ENCODE results near the gene HOXB13.

Gene HOXB13

DNA sequence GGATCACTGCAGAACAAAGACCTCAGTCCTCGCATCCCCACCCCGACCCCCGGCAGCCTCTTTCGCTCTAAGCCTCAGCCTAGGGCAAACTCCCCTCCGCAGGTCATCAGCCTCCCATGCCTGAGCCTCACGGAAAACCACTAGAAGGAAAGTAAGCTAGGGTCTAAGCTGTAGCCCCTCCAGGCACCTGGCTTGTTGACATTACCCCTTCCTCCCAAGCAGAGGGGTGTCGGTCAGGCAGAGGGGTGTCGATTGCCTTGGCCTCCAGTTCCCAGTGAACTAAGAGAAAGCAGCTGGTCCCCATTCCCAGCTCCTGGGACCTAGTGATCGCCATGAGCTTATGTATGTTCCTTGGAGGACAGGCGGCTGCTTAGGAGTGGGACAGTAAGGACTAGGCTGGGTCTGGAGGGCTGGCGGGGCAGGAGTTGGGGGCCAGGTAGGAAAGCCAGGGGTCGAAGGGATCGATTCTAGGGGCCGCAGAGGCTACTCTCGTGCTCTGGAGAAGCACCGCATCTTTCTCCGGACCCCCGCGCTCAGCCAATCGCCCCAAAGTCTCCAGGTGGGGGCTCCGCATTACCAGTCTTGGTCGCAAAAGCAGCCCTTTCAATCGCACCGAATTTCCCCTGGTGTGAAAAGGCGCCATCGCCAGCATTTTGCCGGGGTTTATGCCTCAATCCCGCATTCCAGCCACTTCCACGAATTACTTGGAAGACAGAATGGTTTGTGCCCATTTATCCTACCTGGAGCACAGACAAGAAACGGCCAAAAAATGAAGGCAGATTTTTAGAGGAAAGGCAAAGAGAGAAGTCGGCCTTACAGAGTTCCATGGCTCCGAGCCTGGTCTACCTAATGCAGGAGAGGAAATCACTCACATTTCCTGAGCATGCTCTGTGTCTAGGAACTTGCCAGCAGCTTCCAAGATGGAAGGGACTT, 21.3 kb upstream of the HOXB13 start:
- Histone ChIP-seq H3K4me1 (no peaks in the 10 kb centered on the region), H3K27ac (no peak overlapping the region), H3K79me2 (no peaks in the 10 kb centered on the region), H2AFZ (no peak overlapping the region), H3K9ac (no peak overlapping the region), H3K27me3 (ENCODE audit: control insufficient read depth, insufficient read depth, low read length) (peaks cover 34% of the 10 kb centered on the region), H3K4me2 (ENCODE audit: low read length) (no peak overlapping the region), H3K9me3 (ENCODE audit: control insufficient read depth, low read length) (no peaks in the 10 kb centered on the region), H3K36me3 (ENCODE audit: control insufficient read depth, insufficient read depth, low read length) (no peaks in the 10 kb centered on the region), H3K4me3 (ENCODE audit: low read depth, low read length) (no peak overlapping the region)
- TF ChIP-seq, protein P1, sequence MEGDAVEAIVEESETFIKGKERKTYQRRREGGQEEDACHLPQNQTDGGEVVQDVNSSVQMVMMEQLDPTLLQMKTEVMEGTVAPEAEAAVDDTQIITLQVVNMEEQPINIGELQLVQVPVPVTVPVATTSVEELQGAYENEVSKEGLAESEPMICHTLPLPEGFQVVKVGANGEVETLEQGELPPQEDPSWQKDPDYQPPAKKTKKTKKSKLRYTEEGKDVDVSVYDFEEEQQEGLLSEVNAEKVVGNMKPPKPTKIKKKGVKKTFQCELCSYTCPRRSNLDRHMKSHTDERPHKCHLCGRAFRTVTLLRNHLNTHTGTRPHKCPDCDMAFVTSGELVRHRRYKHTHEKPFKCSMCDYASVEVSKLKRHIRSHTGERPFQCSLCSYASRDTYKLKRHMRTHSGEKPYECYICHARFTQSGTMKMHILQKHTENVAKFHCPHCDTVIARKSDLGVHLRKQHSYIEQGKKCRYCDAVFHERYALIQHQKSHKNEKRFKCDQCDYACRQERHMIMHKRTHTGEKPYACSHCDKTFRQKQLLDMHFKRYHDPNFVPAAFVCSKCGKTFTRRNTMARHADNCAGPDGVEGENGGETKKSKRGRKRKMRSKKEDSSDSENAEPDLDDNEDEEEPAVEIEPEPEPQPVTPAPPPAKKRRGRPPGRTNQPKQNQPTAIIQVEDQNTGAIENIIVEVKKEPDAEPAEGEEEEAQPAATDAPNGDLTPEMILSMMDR (IDR thresholded peaks at IDR 0.05) = no peak

DNA sequence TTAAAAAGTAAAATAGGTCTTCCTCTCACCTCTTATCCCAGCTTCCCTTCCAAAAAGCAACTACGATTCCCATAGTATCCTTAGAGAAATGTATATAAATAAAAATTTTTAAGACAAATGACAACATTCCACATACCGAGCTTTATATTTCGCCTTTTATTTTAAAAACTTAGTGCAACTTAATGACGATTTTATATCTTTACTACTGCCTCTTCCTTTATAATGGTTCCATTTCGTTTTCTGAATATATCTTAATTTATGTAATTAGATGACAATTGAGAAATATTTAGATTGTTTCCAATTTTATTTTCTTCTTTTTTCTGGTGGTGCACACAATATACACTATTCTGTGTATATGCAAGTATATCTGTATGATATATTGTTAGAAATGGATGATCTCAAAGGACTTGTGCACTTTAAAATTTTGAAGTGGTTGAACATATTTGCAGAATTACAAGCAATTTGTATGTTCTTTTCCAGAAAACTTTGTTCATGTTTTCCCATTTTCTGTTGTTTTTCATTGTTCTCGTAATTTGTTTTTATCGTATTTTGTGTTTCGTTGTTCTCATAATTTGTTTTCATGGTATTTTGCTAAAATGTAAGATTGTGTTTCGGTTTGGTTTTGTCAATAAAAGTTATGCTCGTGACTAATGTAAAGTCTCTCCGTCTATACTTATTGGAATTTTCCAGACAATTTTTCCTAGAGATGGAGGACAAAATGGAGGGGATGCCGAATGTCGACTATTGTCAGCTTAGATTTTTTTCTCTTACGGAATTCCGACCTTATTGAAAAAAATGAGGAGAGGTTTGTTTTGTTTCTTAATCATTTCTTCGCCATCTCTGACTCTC, 20.4 kb upstream of the HOXB13 start:
- no peak overlapping the region for H3K9ac ChIP-seq
- H3K36me3 ChIP-seq (ENCODE audit: control insufficient read depth, insufficient read depth, low read length) = no peaks in the 10 kb centered on the region
- H3K27ac ChIP-seq = no peak overlapping the region
- no peak overlapping the region for H3K4me2 ChIP-seq (ENCODE audit: low read length)
- peaks cover 34% of the 10 kb centered on the region for H3K27me3 ChIP-seq (ENCODE audit: control insufficient read depth, insufficient read depth, low read length)
- H3K4me1 ChIP-seq = no peaks in the 10 kb centered on the region
- H2AFZ ChIP-seq = no peak overlapping the region
- TF ChIP-seq, protein P1 (IDR thresholded peaks at IDR 0.05) = no peak
- no peak overlapping the region for H3K4me3 ChIP-seq (ENCODE audit: low read depth, low read length)
- no peaks in the 10 kb centered on the region for H3K79me2 ChIP-seq
- H3K9me3 ChIP-seq (ENCODE audit: control insufficient read depth, low read length) = no peaks in the 10 kb centered on the region

DNA sequence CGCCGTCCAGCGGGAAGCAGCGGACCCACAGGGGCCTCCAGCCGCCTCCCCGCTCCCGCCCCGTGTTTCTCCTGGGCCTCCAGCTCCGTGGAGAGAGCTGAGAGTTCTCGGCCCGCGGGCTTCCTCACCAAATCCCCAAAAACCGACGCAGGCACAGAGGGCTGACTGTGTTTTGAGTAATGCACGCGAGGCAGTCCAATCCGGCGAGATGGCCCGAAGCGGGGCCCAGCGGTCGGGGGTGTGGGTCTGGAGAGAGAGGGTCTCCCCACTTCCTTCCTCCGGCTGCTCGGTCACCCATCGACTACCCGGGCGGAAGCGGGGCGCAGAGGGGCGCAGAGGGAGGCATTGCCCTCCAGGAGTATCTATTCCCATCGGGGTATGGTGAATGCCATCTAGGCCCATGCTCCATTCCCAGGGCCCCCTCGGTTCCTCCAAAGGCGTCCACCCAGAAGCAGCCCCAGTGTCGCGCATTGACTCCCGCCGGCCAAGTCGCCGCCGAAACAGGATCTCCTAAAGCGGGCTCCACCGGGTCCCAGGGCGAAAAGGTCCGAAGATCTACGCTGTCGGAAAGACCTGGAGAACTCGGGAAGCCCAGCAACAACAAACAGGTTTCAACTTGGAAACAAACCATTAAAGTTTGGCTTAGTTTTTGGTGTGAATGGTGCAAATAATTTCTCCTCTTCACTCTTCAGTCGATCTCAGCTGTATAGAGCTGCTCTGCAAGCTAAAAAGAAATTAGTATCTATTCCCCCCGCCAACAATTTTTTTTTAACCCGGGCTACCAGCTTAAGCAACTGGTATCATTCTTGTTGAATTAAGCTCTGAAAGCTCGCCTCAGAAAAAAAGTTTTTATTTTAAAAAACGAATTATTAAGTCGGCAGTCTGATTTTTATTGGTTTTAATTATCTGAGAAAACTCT, 19.2 kb upstream of the HOXB13 start:
- H2AFZ ChIP-seq = no peak overlapping the region
- no peaks in the 10 kb centered on the region for H3K36me3 ChIP-seq (ENCODE audit: control insufficient read depth, insufficient read depth, low read length)
- H3K9ac ChIP-seq = no peak overlapping the region
- H3K79me2 ChIP-seq = no peaks in the 10 kb centered on the region
- H3K9me3 ChIP-seq (ENCODE audit: control insufficient read depth, low read length) = no peaks in the 10 kb centered on the region
- no peak overlapping the region for H3K4me3 ChIP-seq (ENCODE audit: low read depth, low read length)
- no peak overlapping the region for H3K27ac ChIP-seq
- no peak overlapping the region for H3K4me2 ChIP-seq (ENCODE audit: low read length)
- H3K27me3 ChIP-seq (ENCODE audit: control insufficient read depth, insufficient read depth, low read length) = peaks cover 30% of the 10 kb centered on the region
- TF ChIP-seq, protein P1 (IDR thresholded peaks at IDR 0.05) = no peak
- no peaks in the 10 kb centered on the region for H3K4me1 ChIP-seq

DNA sequence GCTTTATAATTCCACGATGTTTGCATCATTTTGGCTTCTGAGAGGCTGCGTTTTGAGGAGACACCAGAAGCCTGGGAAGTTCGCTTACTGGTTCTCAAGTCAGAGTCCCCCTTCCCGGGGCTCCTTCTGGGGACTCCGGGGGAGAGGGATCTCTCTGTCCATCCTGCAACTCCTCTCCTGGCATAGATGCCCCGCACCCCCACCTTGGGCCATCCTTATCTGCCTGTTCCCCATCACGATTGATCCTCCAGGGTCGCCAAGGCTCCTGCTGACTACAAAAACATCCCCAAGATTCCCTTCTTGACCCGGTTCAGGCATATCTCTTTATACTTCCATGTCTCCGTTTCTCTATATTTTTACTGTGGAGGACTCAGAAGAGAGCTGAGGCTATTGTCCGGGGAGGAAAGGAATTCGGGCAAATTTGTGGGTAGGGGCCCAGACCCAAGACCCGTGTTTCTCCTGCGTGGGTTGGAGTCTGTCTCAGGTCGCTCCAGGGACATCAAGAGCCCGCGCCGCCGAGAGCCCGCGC, 18.4 kb upstream of the HOXB13 start:
- TF ChIP-seq, protein P1 (IDR thresholded peaks at IDR 0.05) = no peak
- Histone ChIP-seq H3K4me2 (ENCODE audit: low read length) (no peak overlapping the region), H2AFZ (no peak overlapping the region), H3K36me3 (ENCODE audit: control insufficient read depth, insufficient read depth, low read length) (no peaks in the 10 kb centered on the region), H3K9me3 (ENCODE audit: control insufficient read depth, low read length) (no peaks in the 10 kb centered on the region), H3K79me2 (no peaks in the 10 kb centered on the region), H3K27ac (no peak overlapping the region), H3K4me1 (no peaks in the 10 kb centered on the region), H3K4me3 (ENCODE audit: low read depth, low read length) (no peak overlapping the region), H3K27me3 (ENCODE audit: control insufficient read depth, insufficient read depth, low read length) (peaks cover 30% of the 10 kb centered on the region), H3K9ac (no peak overlapping the region)

Measured in parathyroid adenoma (tissue), 2 donors.